CD4-positive, alpha-beta T cell treated with Interleukin-6 at 100 ng/mL for 8 hours (primary cell): ENCODE data around the gene HENMT1.

Source experiments
- DNase-seq: peaks from one replicate; pipeline ENCODE4 v3.0.0-alpha.2; 2020; ENCODE audit warnings: mixed read lengths, low spot score

Gene HENMT1

GRCh38 chr1:108627951-108628350, 32.9 kb downstream of the HENMT1 start:
- no peak for DNase-seq

GRCh38 chr1:108627256-108627655, 33.6 kb downstream of the HENMT1 start:
- no peak for DNase-seq

- DNase-seq: no peak
Measured at GRCh38 chr1:108624069-108624468, 36.8 kb downstream of the HENMT1 start.

- DNase-seq: no peak
Measured at GRCh38 chr1:108617724-108618056, 43.2 kb downstream of the HENMT1 start.

GRCh38 chr1:108617008-108617723, 43.7 kb downstream of the HENMT1 start:
- DNase-seq: no peak

- DNase-seq: no peak
Measured at GRCh38 chr1:108615544-108615943, 45.3 kb downstream of the HENMT1 start.

- no peak for DNase-seq
Measured at GRCh38 chr1:108612496-108612895, 48.4 kb downstream of the HENMT1 start.

GRCh38 chr1:108611984-108612383, 48.9 kb downstream of the HENMT1 start:
- no peak for DNase-seq

GRCh38 chr1:108610073-108610472, 50.8 kb downstream of the HENMT1 start:
- DNase-seq: no peak

GRCh38 chr1:108609483-108610049, 51.3 kb downstream of the HENMT1 start:
- no peak for DNase-seq

GRCh38 chr1:108606478-108606877, 54.4 kb downstream of the HENMT1 start:
- DNase-seq: no peak

- no peak for DNase-seq
Measured at GRCh38 chr1:108605633-108606032, 55.3 kb downstream of the HENMT1 start.

GRCh38 chr1:108601708-108602410, 59.0 kb downstream of the HENMT1 start:
- no peak for DNase-seq

GRCh38 chr1:108600504-108600903, 60.4 kb downstream of the HENMT1 start:
- DNase-seq: no peak

GRCh38 chr1:108598340-108598739, 62.6 kb downstream of the HENMT1 start:
- DNase-seq: no peak
